Liver (tissue), 9 donors: ENCODE data around the gene CPAMD8. TPM values are rescaled to one million over a fixed set of nuclear protein-coding genes. Genes with fewer than 3 reads are reported as not detected.

ENCODE experiments used
- DNase-seq: peaks from one replicate; pipeline ENCODE4 v3.0.0-alpha.2; 2017; ENCODE audit warnings: low spot score
- H3K27ac ChIP-seq, 2 donors: one replicate each; pipeline ENCODE4 v1.7.0; 2013; ENCODE audit warnings: inconsistent platforms in 2 of 2, low read length in 2 of 2, control low read depth in 1 of 2, low read depth in 1 of 2, mild to moderate bottlenecking in 1 of 2
- H3K27me3 ChIP-seq, 4 donors: one replicate each; pipeline versions ENCODE4 v1.6.1 to v1.7.0; 2013; ENCODE audit warnings: low read length in 3 of 4, inconsistent platforms in 1 of 4, mild to moderate bottlenecking in 1 of 4, moderate library complexity in 1 of 4; ENCODE audit not compliant: control insufficient read depth in 4 of 4, insufficient read depth in 4 of 4
- H3K36me3 ChIP-seq, 4 donors: one replicate each; pipeline versions ENCODE4 v1.6.1 to v1.7.0; 2013; ENCODE audit warnings: low read length in 3 of 4, mild to moderate bottlenecking in 3 of 4, low read depth in 1 of 4, moderate library complexity in 1 of 4; ENCODE audit not compliant: control insufficient read depth in 4 of 4, insufficient read depth in 3 of 4
- H3K4me1 ChIP-seq, 4 donors: one replicate each; pipeline versions ENCODE4 v1.6.1 to v1.7.0; 2013; ENCODE audit warnings: low read length in 3 of 4, mild to moderate bottlenecking in 3 of 4, moderate library complexity in 1 of 4; ENCODE audit not compliant: control insufficient read depth in 4 of 4, insufficient read depth in 4 of 4
- H3K4me3 ChIP-seq, 3 donors: one replicate each; pipeline versions ENCODE4 v1.6.1 to v1.7.0; 2013; ENCODE audit warnings: low read length in 3 of 3, control low read depth in 1 of 3, low read depth in 1 of 3, mild to moderate bottlenecking in 1 of 3
- H3K9ac ChIP-seq, 2 donors: one replicate each; pipeline ENCODE4 v1.7.0; 2013; ENCODE audit warnings: low read length in 2 of 2, mild to moderate bottlenecking in 2 of 2, moderate library complexity in 2 of 2, control low read depth in 1 of 2, low read depth in 1 of 2
- H3K9me3 ChIP-seq, 4 donors: one replicate each; pipeline versions ENCODE4 v1.6.1 to v1.7.0; 2013; ENCODE audit warnings: low read length in 3 of 4; ENCODE audit not compliant: control insufficient read depth in 4 of 4
- ATF3 ChIP-seq: IDR thresholded peaks from 2 replicates; pipeline ENCODE4 v1.6.1; 2016; ENCODE audit warnings: antibody characterized with exemption
- EGR1 ChIP-seq, 2 donors: IDR thresholded peaks; 2 replicates each; pipeline ENCODE4 v1.6.1; 2016 to 2018; ENCODE audit warnings: antibody characterized with exemption in 2 of 2, low read depth in 2 of 2
- FOXA1 ChIP-seq: IDR thresholded peaks from 2 replicates; pipeline ENCODE4 v1.6.1; 2016; ENCODE audit warnings: antibody characterized with exemption
- FOXA2 ChIP-seq: IDR thresholded peaks from 2 replicates; pipeline ENCODE4 v1.6.1; 2016; ENCODE audit warnings: antibody characterized with exemption
- GABPA ChIP-seq, 2 donors: IDR thresholded peaks in 1 of 2; conservative IDR thresholded peaks in 1 of 2; 2 replicates each; pipeline ENCODE4 v1.6.1; 2016; ENCODE audit warnings: antibody characterized with exemption in 2 of 2, mild to moderate bottlenecking in 1 of 2, moderate library complexity in 1 of 2
- HNF4G ChIP-seq: IDR thresholded peaks from 2 replicates; pipeline ENCODE4 v1.6.1; 2016; ENCODE audit warnings: antibody characterized with exemption
- JUND ChIP-seq, 2 donors: IDR thresholded peaks; 2 replicates each; pipeline ENCODE4 v1.6.1; 2016; ENCODE audit warnings: antibody characterized with exemption in 2 of 2
- MAX ChIP-seq: IDR thresholded peaks from 2 replicates; pipeline ENCODE4 v1.6.1; 2016; ENCODE audit warnings: antibody characterized with exemption
- RAD21 ChIP-seq, 2 donors: IDR thresholded peaks; 2 replicates each; pipeline ENCODE4 v1.6.1; 2016; ENCODE audit warnings: antibody characterized with exemption in 2 of 2, mild to moderate bottlenecking in 2 of 2
- RXRA ChIP-seq, 2 donors: IDR thresholded peaks; 2 replicates each; pipeline ENCODE4 v1.6.1; 2017 to 2018; ENCODE audit warnings: antibody characterized with exemption in 2 of 2, mild to moderate bottlenecking in 1 of 2
- SP1 ChIP-seq: IDR thresholded peaks from 2 replicates; pipeline ENCODE4 v1.6.1; 2018; ENCODE audit warnings: antibody characterized with exemption, mild to moderate bottlenecking
- WGBS: extraction: QIAGEN DNeasy Blood & Tissue Kit; methylation state at CpG from one replicate; pipeline ENCODE4 v1.1.7; 2013; 5-methylcytosine and 5-hydroxymethylcytosine counted together
- polyA plus RNA-seq, 2 donors: library from polyadenylated mRNA; stranded (reverse) in 1 of 2; unstranded in 1 of 2; fragments of 200-250 nt in 1 of 2; fragments of >200 nt in 1 of 2; fragmentation: Nextera tagmentation in 1 of 2; extraction: Ambion mirVana in 1 of 2; gene quantifications; one replicate each; pipeline versions ENCODE4 v1.2.1 to v1.2.3, GENCODE V29; 2013 to 2015
- total RNA-seq, 2 donors: library from RNA; depleted of rRNA; stranded (reverse); fragments of >200 nt; gene quantifications; one replicate each; pipeline ENCODE4 v1.2.3, GENCODE V29; 2014
- TF ChIP-seq, protein P1 (sequence below): IDR thresholded peaks from 2 replicates; pipeline ENCODE4 v1.6.1; 2016; ENCODE audit warnings: antibody characterized with exemption
- TF ChIP-seq, protein P2 (sequence below): fragments of 150-350 bp; IDR thresholded peaks from 2 replicates; pipeline ENCODE4 v1.5.1; 2017; ENCODE audit warnings: improper control_type of control experiment, low read depth, low read length; ENCODE audit not compliant: missing input control
- TF ChIP-seq, protein P3 (sequence below): IDR thresholded peaks from 2 replicates; pipeline ENCODE4 v1.6.1; 2016; ENCODE audit warnings: antibody characterized with exemption, mild to moderate bottlenecking
- donor health status: healthy.
- donor health status: healthy.
- donor health status: healthy.
- donor health status: healthy.
- donor health status: healthy.

Gene CPAMD8
- total and polyA plus RNA-seq, 4 donors, result 0.92 to 1.4 (median 1.1) TPM

DNA sequence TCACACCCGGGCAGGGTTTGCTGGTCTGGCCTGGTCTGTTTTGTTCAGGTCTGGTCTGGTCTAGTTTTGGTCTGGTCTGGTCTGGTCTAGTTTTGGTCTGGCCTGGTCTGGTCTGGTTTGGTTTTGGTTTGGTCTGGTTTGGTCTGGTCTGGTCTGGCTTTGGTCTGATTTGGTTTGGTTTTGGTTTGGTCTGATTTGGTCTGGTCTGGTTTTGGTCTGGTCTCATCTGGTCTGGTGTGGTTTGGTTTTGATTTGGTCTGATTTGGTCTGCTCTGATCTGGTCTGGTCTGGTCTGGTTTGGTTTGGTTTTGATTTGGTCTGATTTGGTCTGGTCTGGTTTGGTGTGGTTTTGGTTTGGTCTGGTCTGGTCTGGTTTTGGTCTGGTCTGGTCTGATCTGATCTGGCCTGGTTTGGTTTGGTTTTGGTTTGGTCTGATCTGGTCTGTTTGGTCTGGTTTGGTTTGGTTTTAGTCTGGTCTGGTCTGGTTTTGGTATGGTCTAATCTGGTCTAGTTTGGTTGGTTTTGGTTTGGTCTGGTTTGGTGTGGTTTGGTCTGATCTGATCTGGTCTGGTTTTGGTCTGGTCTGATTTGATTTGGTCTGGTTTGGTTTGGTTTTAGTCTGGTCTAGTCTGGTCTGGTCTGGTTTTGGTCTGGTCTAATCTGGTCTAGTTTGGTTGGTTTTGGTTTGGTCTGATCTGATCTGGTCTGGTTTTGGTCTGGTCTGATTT lies 152.2 kb downstream of the CPAMD8 start (continued):
- TF ChIP-seq ATF3 (no peak), RXRA (IDR thresholded peaks at IDR 0.05) (no peak), MAX (no peak)
- TF ChIP-seq, protein P1, sequence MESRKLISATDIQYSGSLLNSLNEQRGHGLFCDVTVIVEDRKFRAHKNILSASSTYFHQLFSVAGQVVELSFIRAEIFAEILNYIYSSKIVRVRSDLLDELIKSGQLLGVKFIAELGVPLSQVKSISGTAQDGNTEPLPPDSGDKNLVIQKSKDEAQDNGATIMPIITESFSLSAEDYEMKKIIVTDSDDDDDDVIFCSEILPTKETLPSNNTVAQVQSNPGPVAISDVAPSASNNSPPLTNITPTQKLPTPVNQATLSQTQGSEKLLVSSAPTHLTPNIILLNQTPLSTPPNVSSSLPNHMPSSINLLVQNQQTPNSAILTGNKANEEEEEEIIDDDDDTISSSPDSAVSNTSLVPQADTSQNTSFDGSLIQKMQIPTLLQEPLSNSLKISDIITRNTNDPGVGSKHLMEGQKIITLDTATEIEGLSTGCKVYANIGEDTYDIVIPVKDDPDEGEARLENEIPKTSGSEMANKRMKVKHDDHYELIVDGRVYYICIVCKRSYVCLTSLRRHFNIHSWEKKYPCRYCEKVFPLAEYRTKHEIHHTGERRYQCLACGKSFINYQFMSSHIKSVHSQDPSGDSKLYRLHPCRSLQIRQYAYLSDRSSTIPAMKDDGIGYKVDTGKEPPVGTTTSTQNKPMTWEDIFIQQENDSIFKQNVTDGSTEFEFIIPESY, result no peak

- Histone ChIP-seq H3K27ac (no peak overlapping the region), H3K4me3 (no peak overlapping the region)
- no peak for DNase-seq
These were observed 153.0 kb downstream of the CPAMD8 start for GRCh38 chr19:16873594-16873993.

More at GRCh38 chr19:16873594-16873993, 153.0 kb downstream of the CPAMD8 start:
- peaks cover 10 to 60% (median 24%) of the 10 kb centered on the region in 4 donors for H3K36me3 ChIP-seq
- TF ChIP-seq JUND (IDR thresholded peaks at IDR 0.05), result no peak
- no peak for TF ChIP-seq HNF4G
- TF ChIP-seq EGR1 (IDR thresholded peaks at IDR 0.05; ENCODE audit: low read depth in 2 of 2), result no peak
- no peak for TF ChIP-seq FOXA2
- TF ChIP-seq, protein P2, sequence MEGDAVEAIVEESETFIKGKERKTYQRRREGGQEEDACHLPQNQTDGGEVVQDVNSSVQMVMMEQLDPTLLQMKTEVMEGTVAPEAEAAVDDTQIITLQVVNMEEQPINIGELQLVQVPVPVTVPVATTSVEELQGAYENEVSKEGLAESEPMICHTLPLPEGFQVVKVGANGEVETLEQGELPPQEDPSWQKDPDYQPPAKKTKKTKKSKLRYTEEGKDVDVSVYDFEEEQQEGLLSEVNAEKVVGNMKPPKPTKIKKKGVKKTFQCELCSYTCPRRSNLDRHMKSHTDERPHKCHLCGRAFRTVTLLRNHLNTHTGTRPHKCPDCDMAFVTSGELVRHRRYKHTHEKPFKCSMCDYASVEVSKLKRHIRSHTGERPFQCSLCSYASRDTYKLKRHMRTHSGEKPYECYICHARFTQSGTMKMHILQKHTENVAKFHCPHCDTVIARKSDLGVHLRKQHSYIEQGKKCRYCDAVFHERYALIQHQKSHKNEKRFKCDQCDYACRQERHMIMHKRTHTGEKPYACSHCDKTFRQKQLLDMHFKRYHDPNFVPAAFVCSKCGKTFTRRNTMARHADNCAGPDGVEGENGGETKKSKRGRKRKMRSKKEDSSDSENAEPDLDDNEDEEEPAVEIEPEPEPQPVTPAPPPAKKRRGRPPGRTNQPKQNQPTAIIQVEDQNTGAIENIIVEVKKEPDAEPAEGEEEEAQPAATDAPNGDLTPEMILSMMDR, result no peak
- TF ChIP-seq FOXA1, result no peak
- TF ChIP-seq, protein P3, sequence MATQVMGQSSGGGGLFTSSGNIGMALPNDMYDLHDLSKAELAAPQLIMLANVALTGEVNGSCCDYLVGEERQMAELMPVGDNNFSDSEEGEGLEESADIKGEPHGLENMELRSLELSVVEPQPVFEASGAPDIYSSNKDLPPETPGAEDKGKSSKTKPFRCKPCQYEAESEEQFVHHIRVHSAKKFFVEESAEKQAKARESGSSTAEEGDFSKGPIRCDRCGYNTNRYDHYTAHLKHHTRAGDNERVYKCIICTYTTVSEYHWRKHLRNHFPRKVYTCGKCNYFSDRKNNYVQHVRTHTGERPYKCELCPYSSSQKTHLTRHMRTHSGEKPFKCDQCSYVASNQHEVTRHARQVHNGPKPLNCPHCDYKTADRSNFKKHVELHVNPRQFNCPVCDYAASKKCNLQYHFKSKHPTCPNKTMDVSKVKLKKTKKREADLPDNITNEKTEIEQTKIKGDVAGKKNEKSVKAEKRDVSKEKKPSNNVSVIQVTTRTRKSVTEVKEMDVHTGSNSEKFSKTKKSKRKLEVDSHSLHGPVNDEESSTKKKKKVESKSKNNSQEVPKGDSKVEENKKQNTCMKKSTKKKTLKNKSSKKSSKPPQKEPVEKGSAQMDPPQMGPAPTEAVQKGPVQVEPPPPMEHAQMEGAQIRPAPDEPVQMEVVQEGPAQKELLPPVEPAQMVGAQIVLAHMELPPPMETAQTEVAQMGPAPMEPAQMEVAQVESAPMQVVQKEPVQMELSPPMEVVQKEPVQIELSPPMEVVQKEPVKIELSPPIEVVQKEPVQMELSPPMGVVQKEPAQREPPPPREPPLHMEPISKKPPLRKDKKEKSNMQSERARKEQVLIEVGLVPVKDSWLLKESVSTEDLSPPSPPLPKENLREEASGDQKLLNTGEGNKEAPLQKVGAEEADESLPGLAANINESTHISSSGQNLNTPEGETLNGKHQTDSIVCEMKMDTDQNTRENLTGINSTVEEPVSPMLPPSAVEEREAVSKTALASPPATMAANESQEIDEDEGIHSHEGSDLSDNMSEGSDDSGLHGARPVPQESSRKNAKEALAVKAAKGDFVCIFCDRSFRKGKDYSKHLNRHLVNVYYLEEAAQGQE, result no peak
- no peak for TF ChIP-seq GABPA (IDR thresholded peaks at IDR 0.05 in 1 of 2, conservative IDR thresholded peaks at IDR 0.05 in 1 of 2)
- no peak for TF ChIP-seq RXRA (IDR thresholded peaks at IDR 0.05)
- TF ChIP-seq, protein P1, result no peak
- TF ChIP-seq RAD21 (IDR thresholded peaks at IDR 0.05), result no peak
- no peak for TF ChIP-seq MAX
- TF ChIP-seq ATF3, result no peak
- TF ChIP-seq SP1, result no peak
- no peaks in the 10 kb centered on the region for H3K4me1 ChIP-seq
- no peaks in the 10 kb centered on the region for H3K27me3 ChIP-seq
- H3K9ac ChIP-seq, result no peak overlapping the region
- no peaks in the 10 kb centered on the region for H3K9me3 ChIP-seq
- WGBS, result 94% methylated on average over 3 of the region's 3 CpGs
